BE2C (cell line): Measurements from ENCODE around the gene MCC.

Experiments
- DNase-seq: peaks from one replicate; pipeline ENCODE4 v3.0.0-alpha.2; 2020
- H3K27me3 ChIP-seq: fragments of 250-450 bp; sonication (Bioruptor Pico); 2 replicates; pipeline ENCODE4 v1.5.1; 2020; ENCODE audit warnings: mild to moderate bottlenecking
- H3K36me3 ChIP-seq: fragments of 250-450 bp; sonication (Bioruptor Pico); 2 replicates; pipeline ENCODE4 v1.5.1; 2020; ENCODE audit warnings: mild to moderate bottlenecking
- H3K4me1 ChIP-seq: fragments of 250-450 bp; sonication (Bioruptor Pico); 2 replicates; pipeline ENCODE4 v1.5.1; 2020
- H3K4me3 ChIP-seq: 2 replicates; pipeline ENCODE4 v1.5.1; 2011; ENCODE audit warnings: low read depth, low read length
- H3K9me3 ChIP-seq: fragments of 250-450 bp; sonication (Bioruptor Pico); 2 replicates; pipeline ENCODE4 v1.5.1; 2020
- CTCF ChIP-seq: IDR thresholded peaks from 2 replicates; pipeline ENCODE4 v1.5.1; 2012; ENCODE audit warnings: mild to moderate bottlenecking, low read depth, low read length

The MCC gene

GRCh38 chr5:113450929-113451328 lies 37.3 kb downstream of the MCC start:
- Histone ChIP-seq H3K27me3 (no peaks in the 10 kb centered on the region), H3K4me1 (peaks cover 4% of the 10 kb centered on the region), H3K9me3 (no peaks in the 10 kb centered on the region), H3K4me3 (no peak overlapping the region), H3K36me3 (no peaks in the 10 kb centered on the region)
- DNase-seq = no peak
- no peak for TF ChIP-seq CTCF

- DNase-seq = no peak
- no peaks in the 10 kb centered on the region for H3K36me3 ChIP-seq
- TF ChIP-seq CTCF = no peak
- H3K9me3 ChIP-seq = no peaks in the 10 kb centered on the region
- peaks cover 4% of the 10 kb centered on the region for H3K4me1 ChIP-seq
- H3K4me3 ChIP-seq = no peak overlapping the region
- H3K27me3 ChIP-seq = no peaks in the 10 kb centered on the region
Measured at GRCh38 chr5:113450462-113450861, 37.8 kb downstream of the MCC start.

GRCh38 chr5:113448252-113448651 lies 40.0 kb downstream of the MCC start:
- Histone ChIP-seq H3K27me3 (no peaks in the 10 kb centered on the region), H3K4me3 (no peak overlapping the region), H3K9me3 (no peaks in the 10 kb centered on the region; the same call in 1 of the 2 replicates), H3K4me1 (peaks cover 4% of the 10 kb centered on the region), H3K36me3 (no peaks in the 10 kb centered on the region)
- no peak for DNase-seq
- TF ChIP-seq CTCF = no peak

- Histone ChIP-seq H3K9me3 (no peaks in the 10 kb centered on the region; the same call in 1 of the 2 replicates), H3K4me3 (no peak overlapping the region), H3K36me3 (no peaks in the 10 kb centered on the region), H3K27me3 (no peaks in the 10 kb centered on the region), H3K4me1 (peaks cover 4% of the 10 kb centered on the region)
- peak; percentile 42 for DNase-seq
- peak; percentile 9; the same call in 1 of the 2 replicates for TF ChIP-seq CTCF
Measured at GRCh38 chr5:113447498-113448050, 40.7 kb downstream of the MCC start.

- TF ChIP-seq CTCF = no peak
- Histone ChIP-seq H3K36me3 (no peaks in the 10 kb centered on the region), H3K27me3 (no peaks in the 10 kb centered on the region), H3K9me3 (no peaks in the 10 kb centered on the region; the same call in 1 of the 2 replicates), H3K4me1 (peaks cover 4% of the 10 kb centered on the region), H3K4me3 (no peak overlapping the region)
- DNase-seq = no peak
Measured at GRCh38 chr5:113446358-113446927, 41.8 kb downstream of the MCC start.

- H3K4me3 ChIP-seq = no peak overlapping the region
- H3K27me3 ChIP-seq = no peaks in the 10 kb centered on the region
- no peaks in the 10 kb centered on the region for H3K36me3 ChIP-seq
- DNase-seq = no peak
- no peaks in the 10 kb centered on the region for H3K9me3 ChIP-seq
- no peak for TF ChIP-seq CTCF
- H3K4me1 ChIP-seq = no peaks in the 10 kb centered on the region
Measured at GRCh38 chr5:113437111-113437510, 51.1 kb downstream of the MCC start.
